Spleen (tissue), 11 donors: ENCODE results near the gene TSHZ2. TPM values are rescaled to one million over a fixed set of nuclear protein-coding genes. Genes with fewer than 3 reads are reported as not detected.

ENCODE experiments used
- DNase-seq: peaks from one replicate; pipeline ENCODE4 v3.0.0-alpha.2; 2020
- H3K27ac ChIP-seq, 8 donors: fragments of 200-600 bp; sonication (generic) in 7 of 8; 1 replicate in 4 of 8; 2 replicates in 4 of 8; pipeline versions ENCODE4 v1.5.0 to v1.8.0; 2016 to 2021; ENCODE audit warnings: inconsistent platforms in 4 of 8, mild to moderate bottlenecking in 4 of 8, moderate library complexity in 1 of 8
- H3K27me3 ChIP-seq, 7 donors: fragments of 200-600 bp; sonication (generic) in 6 of 7; replicated peaks in 1 of 7; 1 replicate in 4 of 7; 2 replicates in 3 of 7; pipeline versions ENCODE4 v1.5.0 to v1.8.0; 2016 to 2021; ENCODE audit warnings: inconsistent platforms in 3 of 7, mild to moderate bottlenecking in 1 of 7
- H3K36me3 ChIP-seq, 6 donors: fragments of 200-600 bp; sonication (generic) in 5 of 6; 1 replicate in 4 of 6; 2 replicates in 2 of 6; pipeline versions ENCODE4 v1.5.0 to v1.8.0; 2016 to 2021; ENCODE audit warnings: inconsistent platforms in 2 of 6
- H3K4me1 ChIP-seq, 6 donors: fragments of 200-600 bp; sonication (generic) in 5 of 6; 1 replicate in 3 of 6; 2 replicates in 3 of 6; pipeline versions ENCODE4 v1.5.0 to v1.8.0; 2016 to 2021; ENCODE audit warnings: inconsistent platforms in 3 of 6
- H3K4me3 ChIP-seq, 8 donors: fragments of 200-600 bp; sonication (generic) in 7 of 8; 1 replicate in 4 of 8; 2 replicates in 4 of 8; pipeline versions ENCODE4 v1.5.0 to v1.8.0; 2016 to 2021; ENCODE audit warnings: inconsistent platforms in 4 of 8, mild to moderate bottlenecking in 4 of 8, moderate library complexity in 2 of 8
- H3K9me3 ChIP-seq, 8 donors: fragments of 200-600 bp; sonication (generic) in 7 of 8; 1 replicate in 4 of 8; 2 replicates in 4 of 8; pipeline versions ENCODE4 v1.5.0 to v1.8.0; 2016 to 2021; ENCODE audit warnings: inconsistent platforms in 4 of 8
- POLR2A ChIP-seq, 3 donors: fragments of 450-650 bp; IDR thresholded peaks; one replicate each; pipeline ENCODE4 v1.5.1; 2017; ENCODE audit warnings: antibody characterized with exemption in 3 of 3, mild to moderate bottlenecking in 1 of 3
- POLR2AphosphoS5 ChIP-seq, 3 donors: sonication (generic); formaldehyde crosslinking; IDR thresholded peaks; one replicate each; pipeline ENCODE4 v1.5.1; 2017; ENCODE audit warnings: antibody characterized with exemption in 3 of 3
- WGBS, 5 donors: extraction: QIAGEN DNeasy Blood & Tissue Kit in 3 of 5; methylation state at CpG; one replicate each; pipeline versions ENCODE4 v1.1.5 to v1.1.7; 2013 to 2018; 5-methylcytosine and 5-hydroxymethylcytosine counted together
- intact Hi-C: fragments of 100-400 bp; cut with DNase I; formaldehyde crosslinking; loops from one replicate; pipeline ENCODE4 v1.15.0; 2023; ENCODE audit warnings: low total_unique reads
- polyA plus RNA-seq, 3 donors: library from polyadenylated mRNA; stranded (reverse); fragments of 200-250 nt; gene quantifications; one replicate each; pipeline ENCODE4 v1.2.1, GENCODE V29; 2013
- total RNA-seq, 7 donors: library from RNA; depleted of rRNA in 3 of 7; stranded (reverse); fragments of >200 nt in 3 of 7; fragmentation: NEBNext Ultra II Directional in 4 of 7; extraction: Animal tissue kit (Norgen Biotek cat#: 25700) in 4 of 7; gene quantifications; one replicate each; pipeline versions ENCODE4 v1.1.0 to v1.2.1, GENCODE V29; 2016 to 2021
- TF ChIP-seq, protein P1 (sequence below), 11 experiments: fragments of 200-600 bp in 7 of 11; fragments of 450-650 bp in 4 of 11; sonication (generic) in 4 of 11; IDR thresholded peaks in 8 of 11; conservative IDR thresholded peaks in 3 of 11; 1 replicate in 7 of 11; 2 replicates in 4 of 11; pipeline versions ENCODE4 v1.4.0 to v1.8.0; 2016 to 2021; ENCODE audit warnings: antibody characterized with exemption in 11 of 11, inconsistent platforms in 4 of 11, mild to moderate bottlenecking in 1 of 11
- donor health status: healthy with polysubstance abuse.
- donor health status: DM: no; HTN: no; CAD: no; lungs with moderate emphysema.
- donor health status: DM: no; HTN: no; CAD: no.
- donor health status: Bipolar disorder and iron deficiency.
- donor health status: healthy.
- donor health status: DM: no; HTN: no; CAD: no.
- donor health status: DM: yes; HTN: yes; CAD: no.

TSHZ2 gene
- total and polyA plus RNA-seq, 10 donors: 0.86 to 19.2 (median 15.7) TPM

DNA sequence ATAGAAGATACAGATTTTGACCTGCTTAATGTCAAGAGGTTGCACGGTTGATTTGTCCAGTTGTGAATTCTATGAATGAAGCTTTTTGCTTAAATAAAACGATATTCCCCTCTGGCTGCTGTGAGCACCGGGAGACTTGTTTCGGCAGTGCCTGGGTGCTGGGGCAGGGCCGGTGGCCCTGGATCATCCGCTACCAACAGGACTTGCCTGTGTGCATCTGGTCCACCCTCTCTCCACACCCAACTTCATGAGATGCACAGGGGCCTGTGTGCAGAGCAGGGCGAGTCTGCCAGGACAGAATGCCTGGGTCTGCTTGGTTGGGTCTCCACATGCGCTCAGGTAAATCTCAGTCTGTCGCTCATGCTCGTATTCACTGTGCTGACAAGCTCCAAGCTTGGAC is 65.5 kb downstream of the TSHZ2 start:
- Histone ChIP-seq H3K9me3 (no peaks in the 10 kb centered on the region), H3K36me3 (no peaks in the 10 kb centered on the region), H3K4me1 (peaks cover 0 to 11% (median 0%) of the 10 kb centered on the region in 6 donors), H3K4me3 (no peak overlapping the region), H3K27me3 (no peaks in the 10 kb centered on the region), H3K27ac (no peak overlapping the region)
- WGBS, 5 donors: 91 to 97% (median 93%) methylated on average over 10 of the region's 10 CpGs
- no peak for DNase-seq
- intact Hi-C loops: no loop called here
- TF ChIP-seq POLR2AphosphoS5 (IDR thresholded peaks at IDR 0.05) (no peak), POLR2A (IDR thresholded peaks at IDR 0.05) (no peak)
- TF ChIP-seq, protein P1, sequence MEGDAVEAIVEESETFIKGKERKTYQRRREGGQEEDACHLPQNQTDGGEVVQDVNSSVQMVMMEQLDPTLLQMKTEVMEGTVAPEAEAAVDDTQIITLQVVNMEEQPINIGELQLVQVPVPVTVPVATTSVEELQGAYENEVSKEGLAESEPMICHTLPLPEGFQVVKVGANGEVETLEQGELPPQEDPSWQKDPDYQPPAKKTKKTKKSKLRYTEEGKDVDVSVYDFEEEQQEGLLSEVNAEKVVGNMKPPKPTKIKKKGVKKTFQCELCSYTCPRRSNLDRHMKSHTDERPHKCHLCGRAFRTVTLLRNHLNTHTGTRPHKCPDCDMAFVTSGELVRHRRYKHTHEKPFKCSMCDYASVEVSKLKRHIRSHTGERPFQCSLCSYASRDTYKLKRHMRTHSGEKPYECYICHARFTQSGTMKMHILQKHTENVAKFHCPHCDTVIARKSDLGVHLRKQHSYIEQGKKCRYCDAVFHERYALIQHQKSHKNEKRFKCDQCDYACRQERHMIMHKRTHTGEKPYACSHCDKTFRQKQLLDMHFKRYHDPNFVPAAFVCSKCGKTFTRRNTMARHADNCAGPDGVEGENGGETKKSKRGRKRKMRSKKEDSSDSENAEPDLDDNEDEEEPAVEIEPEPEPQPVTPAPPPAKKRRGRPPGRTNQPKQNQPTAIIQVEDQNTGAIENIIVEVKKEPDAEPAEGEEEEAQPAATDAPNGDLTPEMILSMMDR (IDR thresholded peaks at IDR 0.05 in 8 of 11, conservative IDR thresholded peaks at IDR 0.05 in 3 of 11): no peak

DNA sequence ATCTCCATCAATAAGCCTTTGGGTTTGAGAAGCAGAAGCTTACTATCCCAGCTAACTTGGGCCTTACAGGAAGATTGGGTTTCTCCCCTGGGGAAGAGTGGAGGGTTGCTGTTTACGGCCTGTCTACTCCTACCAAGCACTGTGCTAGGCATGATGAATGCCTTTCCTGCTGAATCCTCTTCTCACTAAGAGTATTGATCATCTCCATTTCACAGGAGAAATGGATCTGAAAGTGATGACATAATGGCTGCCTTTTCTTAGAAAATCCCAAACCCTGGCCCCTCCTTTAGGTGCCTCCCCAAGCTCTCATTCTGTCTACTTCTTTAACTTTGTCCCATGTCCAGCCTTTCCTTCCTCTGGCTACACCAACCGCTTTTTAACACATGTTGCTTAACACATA is 66.1 kb downstream of the TSHZ2 start:
- no peaks in the 10 kb centered on the region for H3K27me3 ChIP-seq
- H3K4me3 ChIP-seq: no peak overlapping the region
- no peak overlapping the region for H3K27ac ChIP-seq
- 77 to 96% (median 94%) methylated on average over 2 of the region's 2 CpGs for WGBS, 5 donors
- no peak for DNase-seq
- H3K36me3 ChIP-seq: no peaks in the 10 kb centered on the region
- H3K9me3 ChIP-seq: no peaks in the 10 kb centered on the region
- TF ChIP-seq POLR2A (IDR thresholded peaks at IDR 0.05) (no peak), POLR2AphosphoS5 (IDR thresholded peaks at IDR 0.05) (no peak)
- TF ChIP-seq, protein P1 (IDR thresholded peaks at IDR 0.05 in 8 of 11, conservative IDR thresholded peaks at IDR 0.05 in 3 of 11): no peak
- H3K4me1 ChIP-seq: peaks cover 0 to 11% (median 0%) of the 10 kb centered on the region in 6 donors
- intact Hi-C loops: no loop called here

DNA sequence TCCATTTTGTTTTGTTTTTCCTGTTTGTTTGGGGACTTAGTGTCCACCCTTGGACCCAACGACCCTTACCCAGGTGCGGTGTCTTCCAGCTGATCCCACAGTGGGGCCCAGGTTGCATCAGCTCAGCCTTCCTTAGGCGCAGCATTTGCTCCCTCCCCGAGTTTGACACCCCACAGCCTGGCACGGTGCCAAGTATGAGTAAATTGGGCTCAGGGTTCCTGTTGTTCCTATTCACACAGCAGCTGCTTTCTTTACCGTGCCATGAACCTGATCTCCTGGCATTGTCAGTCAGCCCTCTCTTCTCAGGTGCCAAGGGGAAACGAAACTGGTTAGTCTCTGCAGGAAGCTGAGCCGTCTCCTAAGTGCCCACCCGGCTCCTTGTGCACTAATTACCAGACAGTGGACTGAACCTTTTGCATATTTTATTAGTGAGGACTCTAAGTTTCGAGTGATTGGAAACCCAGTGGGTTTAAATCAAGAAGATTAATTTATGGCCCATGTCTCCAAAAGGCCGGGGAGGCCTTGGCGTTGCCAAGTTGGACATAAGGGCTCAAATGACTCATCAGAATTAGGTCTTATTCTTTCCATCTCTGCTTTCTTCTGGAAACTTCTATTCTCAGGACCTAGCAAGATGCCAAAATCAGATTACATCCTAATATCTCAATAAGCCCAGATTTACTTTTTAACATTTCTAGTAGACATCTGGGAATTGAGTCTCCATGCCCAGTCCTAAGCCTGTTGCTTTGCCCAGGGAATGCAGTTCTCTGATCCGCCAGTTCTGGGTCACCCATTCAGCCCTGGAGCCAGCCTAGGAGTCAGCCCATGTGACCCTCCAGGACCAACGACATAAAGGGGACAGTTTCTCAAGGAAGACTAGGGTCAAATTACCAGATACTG is 68.8 kb downstream of the TSHZ2 start:
- Histone ChIP-seq H3K9me3 (no peaks in the 10 kb centered on the region), H3K4me3 (no peak overlapping the region), H3K36me3 (no peaks in the 10 kb centered on the region), H3K27me3 (no peaks in the 10 kb centered on the region), H3K4me1 (peaks cover 0 to 11% (median 0%) of the 10 kb centered on the region in 6 donors), H3K27ac (peak overlapping the region in 6 of 8 donors; percentile 4 to 43 (median 16))
- intact Hi-C loops: no loop called here
- no peak for DNase-seq
- TF ChIP-seq POLR2AphosphoS5 (IDR thresholded peaks at IDR 0.05) (no peak), POLR2A (IDR thresholded peaks at IDR 0.05) (no peak)
- TF ChIP-seq, protein P1 (IDR thresholded peaks at IDR 0.05 in 8 of 11, conservative IDR thresholded peaks at IDR 0.05 in 3 of 11): no peak
- WGBS, 5 donors: 66 to 79% (median 73%) methylated on average over 14 of the region's 14 CpGs

DNA sequence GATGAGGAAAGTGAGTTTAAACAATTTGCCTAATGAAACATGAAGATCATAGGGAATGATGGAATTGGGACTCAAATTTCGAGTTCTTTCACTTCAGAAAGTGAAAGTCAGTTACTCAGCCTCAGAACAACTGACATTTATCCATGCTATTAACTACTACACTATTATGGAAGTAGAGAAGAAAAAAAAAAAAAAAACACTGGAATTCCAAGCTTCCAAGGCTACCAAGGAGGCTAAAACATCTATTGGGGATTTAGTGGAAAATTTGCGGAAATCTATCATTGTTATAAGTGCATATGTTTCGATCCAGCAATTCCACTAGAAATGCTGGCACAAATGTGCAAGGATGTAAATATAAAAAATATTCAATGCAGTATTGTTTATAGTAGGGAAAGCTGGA is 70.4 kb downstream of the TSHZ2 start:
- H3K9me3 ChIP-seq: peaks cover 0 to 11% (median 3%) of the 10 kb centered on the region in 8 donors
- H3K4me3 ChIP-seq: no peak overlapping the region
- peaks cover 0 to 4% (median 0%) of the 10 kb centered on the region in 6 donors for H3K4me1 ChIP-seq

More for the DNA sequence above, 70.4 kb downstream of the TSHZ2 start:
- TF ChIP-seq POLR2A (IDR thresholded peaks at IDR 0.05) (no peak), POLR2AphosphoS5 (IDR thresholded peaks at IDR 0.05) (no peak)
- TF ChIP-seq, protein P1 (IDR thresholded peaks at IDR 0.05 in 8 of 11, conservative IDR thresholded peaks at IDR 0.05 in 3 of 11): no peak
- Histone ChIP-seq H3K27me3 (no peaks in the 10 kb centered on the region), H3K27ac (peak overlapping the region in 4 of 8 donors; percentile 1 to 43 (median 16)), H3K36me3 (no peaks in the 10 kb centered on the region)
- 67 to 77% (median 74%) methylated on average over 3 of the region's 3 CpGs for WGBS, 5 donors
- intact Hi-C loops: no loop called here
- no peak for DNase-seq
